Panc1 (cell line): ENCODE data around the gene DDX39B.

Experiments
- CTCF ChIP-seq: fragments of 450-650 bp; IDR thresholded peaks from 2 replicates; pipeline ENCODE4 v1.5.1; 2017; ENCODE audit warnings: mild to moderate bottlenecking
- POLR2AphosphoS5 ChIP-seq: IDR thresholded peaks from 2 replicates; pipeline ENCODE4 v1.6.1; 2012; ENCODE audit warnings: mild to moderate bottlenecking, low read depth, low read length, moderate library complexity
- REST ChIP-seq, 2 experiments: IDR thresholded peaks; 2 replicates each; pipeline ENCODE4 v1.6.1; 2011 to 2012; ENCODE audit warnings: low read depth in 2 of 2, control low read depth in 1 of 2, low read length in 1 of 2, mild to moderate bottlenecking in 1 of 2, moderate library complexity in 1 of 2; ENCODE audit not compliant: insufficient read depth in 1 of 2

GRCh38 chr6:31572041-31572911 is 30.5 kb upstream of the DDX39B start, which contains the start of gene LTA:
- TF ChIP-seq CTCF (no peak), REST (IDR thresholded peaks at IDR 0.05; ENCODE audit: insufficient read depth in 1 of 2, low read depth in 2 of 2, low read length in 1 of 2) (no peak), POLR2AphosphoS5 (no peak)
